Measurements from ENCODE around the gene RFPL1. TPM values are rescaled to one million over a fixed set of nuclear protein-coding genes. Genes with fewer than 3 reads are reported as not detected.
A peak's percentile ranks its signal among the peaks of the same experiment; 100 is the strongest.
"Not testable (repeated sequence)": the region's sequence is repeated elsewhere in the genome, so short reads cannot be mapped to it uniquely, and the experiment has no call there.

The RFPL1 gene
- total RNA-seq, 1 donor = not detected

DNA sequence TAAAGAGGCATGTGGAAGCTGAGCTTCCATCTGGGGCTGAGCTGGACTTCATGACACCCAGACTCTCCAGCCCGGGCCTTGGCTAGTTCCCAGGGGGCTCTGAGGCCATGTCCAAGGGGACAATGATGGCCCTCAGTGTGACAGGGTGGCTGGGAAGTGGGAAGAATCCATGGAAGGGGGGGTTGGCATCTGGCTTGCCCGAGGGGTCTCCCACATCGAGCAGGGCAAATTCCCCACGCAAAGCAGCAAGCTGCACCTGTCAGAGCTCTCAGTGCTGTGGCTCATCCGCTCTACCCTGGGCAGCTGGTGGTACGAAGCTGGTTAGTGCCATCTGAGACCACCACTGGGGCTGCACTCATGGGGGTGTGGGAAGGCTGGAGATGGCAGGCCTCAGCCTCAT, 40.6 kb upstream of the RFPL1 start:
- TF ChIP-seq, protein P1, sequence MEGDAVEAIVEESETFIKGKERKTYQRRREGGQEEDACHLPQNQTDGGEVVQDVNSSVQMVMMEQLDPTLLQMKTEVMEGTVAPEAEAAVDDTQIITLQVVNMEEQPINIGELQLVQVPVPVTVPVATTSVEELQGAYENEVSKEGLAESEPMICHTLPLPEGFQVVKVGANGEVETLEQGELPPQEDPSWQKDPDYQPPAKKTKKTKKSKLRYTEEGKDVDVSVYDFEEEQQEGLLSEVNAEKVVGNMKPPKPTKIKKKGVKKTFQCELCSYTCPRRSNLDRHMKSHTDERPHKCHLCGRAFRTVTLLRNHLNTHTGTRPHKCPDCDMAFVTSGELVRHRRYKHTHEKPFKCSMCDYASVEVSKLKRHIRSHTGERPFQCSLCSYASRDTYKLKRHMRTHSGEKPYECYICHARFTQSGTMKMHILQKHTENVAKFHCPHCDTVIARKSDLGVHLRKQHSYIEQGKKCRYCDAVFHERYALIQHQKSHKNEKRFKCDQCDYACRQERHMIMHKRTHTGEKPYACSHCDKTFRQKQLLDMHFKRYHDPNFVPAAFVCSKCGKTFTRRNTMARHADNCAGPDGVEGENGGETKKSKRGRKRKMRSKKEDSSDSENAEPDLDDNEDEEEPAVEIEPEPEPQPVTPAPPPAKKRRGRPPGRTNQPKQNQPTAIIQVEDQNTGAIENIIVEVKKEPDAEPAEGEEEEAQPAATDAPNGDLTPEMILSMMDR (IDR thresholded peaks at IDR 0.05; ENCODE audit: insufficient read depth, low read length) = no peak
- DNase-seq (ENCODE audit: low read depth) = no peak
- no peak overlapping the region for H3K4me3 ChIP-seq (ENCODE audit: low read depth, low read length)

DNA sequence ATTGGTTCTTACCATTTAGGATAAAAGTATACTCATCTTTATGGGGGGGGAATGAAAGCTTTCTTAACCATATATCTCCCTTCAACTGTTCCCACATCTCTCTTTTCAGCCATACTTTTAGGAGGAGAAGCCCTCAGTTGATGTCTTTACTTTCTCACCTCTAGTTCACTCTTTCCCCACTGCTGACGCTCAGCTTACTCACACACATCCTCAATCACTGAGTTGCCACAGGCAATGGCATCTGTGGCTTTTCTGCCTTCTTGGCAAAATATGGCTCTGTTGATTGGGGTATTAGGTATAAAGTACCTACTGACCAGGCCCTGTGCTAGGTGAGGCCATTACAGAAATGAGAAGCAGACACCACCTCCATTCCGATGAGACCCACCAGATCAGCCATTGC, 37.8 kb upstream of the RFPL1 start:
- DNase-seq (ENCODE audit: low read depth) = no peak
- no peak overlapping the region for H3K4me3 ChIP-seq (ENCODE audit: low read depth, low read length)
- TF ChIP-seq, protein P1 (IDR thresholded peaks at IDR 0.05; ENCODE audit: insufficient read depth, low read length) = no peak

DNA sequence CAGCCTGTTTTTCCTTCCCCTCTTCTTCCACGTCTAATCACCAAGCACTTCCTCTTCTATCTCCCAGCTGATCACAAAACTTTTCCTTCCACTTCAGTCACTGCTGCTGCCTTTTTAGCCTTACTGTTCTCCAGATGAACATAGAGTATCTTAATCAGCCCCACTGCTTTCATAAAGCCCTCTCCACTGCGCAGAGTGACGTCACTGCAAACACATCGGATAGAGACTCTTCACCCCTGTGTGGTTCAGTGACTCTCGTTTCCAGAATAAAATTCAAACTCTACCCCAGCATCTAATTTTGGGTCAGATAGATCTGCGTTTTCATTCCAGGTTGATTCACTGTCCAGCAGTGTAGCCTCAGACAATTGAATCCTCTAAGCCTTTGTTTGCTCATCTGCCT, 36.8 kb upstream of the RFPL1 start:
- not testable (repeated sequence) for DNase-seq (ENCODE audit: low read depth); H3K4me3 ChIP-seq (ENCODE audit: low read depth, low read length)

DNA sequence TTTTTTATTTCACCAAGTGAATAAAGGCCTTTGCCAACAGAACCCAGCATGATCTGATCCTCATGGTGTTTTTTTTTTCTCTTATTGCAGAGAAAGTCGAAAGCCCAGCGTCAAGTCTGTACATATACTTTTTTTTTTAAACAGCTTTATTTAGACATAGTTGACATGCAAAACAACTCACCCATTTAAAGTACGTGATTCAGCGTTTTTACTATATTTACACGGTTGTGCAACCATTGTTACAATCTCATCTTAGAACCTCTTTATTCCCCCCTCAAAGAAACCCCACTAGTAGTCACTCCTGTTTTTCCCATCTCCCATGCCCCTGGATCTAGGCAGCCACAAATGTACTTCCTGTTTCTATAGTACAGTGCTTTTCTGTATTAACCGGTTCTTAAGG, 29.4 kb upstream of the RFPL1 start:
- TF ChIP-seq, protein P1 (IDR thresholded peaks at IDR 0.05; ENCODE audit: insufficient read depth, low read length) = no peak
- DNase-seq (ENCODE audit: low read depth) = no peak
- no peak overlapping the region for H3K4me3 ChIP-seq (ENCODE audit: low read depth, low read length)

DNA sequence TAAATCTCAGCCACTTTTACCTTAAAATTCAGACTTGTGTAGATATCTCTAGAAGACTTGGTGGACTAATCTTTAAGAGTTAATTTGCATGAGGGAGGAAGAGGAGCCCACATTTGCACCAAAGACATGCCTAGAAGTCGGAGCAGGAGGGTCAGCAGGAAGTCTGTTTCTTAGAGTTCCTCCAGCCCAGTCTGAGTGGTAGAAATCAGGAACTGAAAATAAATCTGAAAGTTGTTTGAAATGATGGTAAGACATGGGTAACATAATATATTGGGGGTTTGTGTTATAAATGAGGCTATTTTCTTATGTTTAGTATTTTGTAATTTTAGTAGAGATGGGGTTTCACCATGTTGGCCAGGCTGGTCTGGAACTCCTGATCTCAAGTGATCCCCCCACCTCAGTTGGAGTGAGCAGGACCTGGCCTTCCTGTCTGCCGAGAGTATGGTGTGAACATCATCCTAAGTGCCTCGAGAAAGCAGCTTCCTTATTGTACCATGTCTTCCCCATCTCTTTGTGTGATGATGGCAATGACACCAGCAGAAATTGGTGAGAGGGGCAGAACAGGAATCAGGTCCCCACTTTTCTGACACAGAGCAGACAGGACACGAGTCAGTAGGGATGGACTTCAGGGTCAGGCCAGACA, 26.7 kb upstream of the RFPL1 start:
- not testable (repeated sequence) for H3K4me3 ChIP-seq (ENCODE audit: low read depth, low read length); DNase-seq (ENCODE audit: low read depth)

DNA sequence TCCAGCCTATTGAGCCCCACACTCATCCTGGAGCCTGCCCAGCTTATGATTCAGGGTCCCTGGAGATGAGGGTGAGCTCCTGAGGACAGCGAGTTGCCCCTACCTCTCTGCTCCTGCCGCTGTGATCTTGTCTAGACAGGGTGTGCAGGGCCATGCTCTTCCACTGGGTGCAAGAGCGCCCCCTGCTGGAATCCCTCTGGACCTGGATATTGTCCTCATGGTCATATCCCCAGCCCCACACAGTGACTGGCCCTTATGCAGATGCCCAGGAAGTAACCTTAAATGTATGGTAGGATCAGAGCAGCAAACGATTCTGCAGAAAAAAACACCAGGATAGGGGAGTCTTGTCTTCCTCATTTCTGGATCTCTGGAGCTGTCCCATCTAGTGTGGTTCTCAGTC, 25.6 kb upstream of the RFPL1 start:
- H3K4me3 ChIP-seq (ENCODE audit: low read depth, low read length); DNase-seq (ENCODE audit: low read depth): not testable (repeated sequence)
- TF ChIP-seq, protein P1 (IDR thresholded peaks at IDR 0.05; ENCODE audit: insufficient read depth, low read length) = peak; percentile 33

DNA sequence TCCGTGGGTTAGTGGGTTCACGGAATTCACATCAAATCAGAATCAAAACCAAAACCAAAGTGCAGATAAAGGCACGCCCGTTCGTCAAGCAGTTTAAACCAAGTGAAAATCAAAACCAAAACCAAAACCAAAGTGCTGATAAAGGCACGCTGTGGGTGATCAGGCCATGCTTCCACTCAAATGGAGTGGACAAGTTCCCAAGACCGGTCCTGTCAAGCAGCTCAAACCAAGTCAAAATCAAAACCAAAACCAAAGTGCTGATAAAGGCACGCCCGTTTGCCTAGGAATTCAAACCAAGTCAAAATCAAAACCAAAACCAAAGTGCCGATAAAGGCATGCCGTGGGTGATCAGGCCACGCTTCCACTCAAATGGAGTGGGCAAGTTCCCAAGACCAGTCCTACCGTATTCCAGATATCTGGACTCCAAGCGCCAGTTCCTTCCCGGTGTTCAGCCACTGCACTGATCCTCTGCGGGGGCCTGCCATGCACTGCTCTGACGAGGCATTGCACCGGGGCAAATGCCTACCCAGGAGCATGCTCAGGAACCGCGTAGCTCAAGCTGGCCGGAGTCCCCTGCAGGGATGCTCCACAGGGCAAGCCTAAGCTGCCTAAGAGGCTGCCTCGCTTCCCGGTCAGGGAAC, 23.3 kb upstream of the RFPL1 start:
- H3K4me3 ChIP-seq (ENCODE audit: low read depth, low read length) = peak overlapping the region; percentile 57
- DNase-seq (ENCODE audit: low read depth) = peak; percentile 48

DNA sequence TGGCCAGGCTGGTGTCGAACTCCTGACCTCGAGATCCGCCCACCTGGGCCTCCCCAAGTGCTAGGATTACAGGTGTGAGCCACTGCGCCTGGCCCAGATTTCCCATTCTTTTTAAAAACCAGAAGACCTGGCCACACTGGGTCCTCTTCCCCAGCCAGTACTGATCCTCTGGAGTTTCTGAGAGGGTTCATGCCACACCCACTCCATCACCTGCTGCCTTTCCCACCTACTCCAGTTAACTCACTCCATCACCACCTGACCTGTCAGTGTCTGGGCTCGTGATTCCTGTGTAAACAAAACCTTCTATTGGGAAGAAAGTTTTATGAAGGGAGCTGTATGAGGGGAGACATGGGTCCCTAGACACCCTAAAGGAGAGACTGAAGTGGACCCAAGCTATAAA, 19.7 kb upstream of the RFPL1 start:
- H3K4me3 ChIP-seq (ENCODE audit: low read depth, low read length); DNase-seq (ENCODE audit: low read depth): not testable (repeated sequence)

DNA sequence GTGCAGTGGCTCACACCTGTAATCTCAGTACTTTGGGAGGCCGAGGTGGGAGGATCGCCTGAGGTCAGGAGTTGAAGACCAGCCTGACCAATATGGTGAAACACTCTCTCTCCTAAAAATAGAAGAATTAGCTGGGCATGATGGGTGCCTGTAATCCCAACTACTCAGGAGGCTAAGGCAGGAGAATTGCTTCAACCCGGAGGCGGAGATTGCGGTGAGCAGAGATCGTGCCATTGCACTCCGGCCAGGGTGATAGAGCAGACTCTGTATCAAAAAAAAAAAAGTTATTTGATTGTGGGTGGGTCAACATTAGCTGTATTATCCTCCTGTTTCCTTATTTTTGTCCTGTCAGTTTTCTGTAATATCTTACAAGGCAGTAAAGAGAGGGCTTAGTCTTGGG, 11.9 kb upstream of the RFPL1 start:
- TF ChIP-seq, protein P1 (IDR thresholded peaks at IDR 0.05; ENCODE audit: insufficient read depth, low read length) = no peak
- DNase-seq (ENCODE audit: low read depth) = no peak
- no peak overlapping the region for H3K4me3 ChIP-seq (ENCODE audit: low read depth, low read length)

Data from fibroblast of the aortic adventitia (primary cell).